ENCODE data around the gene CHRNA9. TPM values are rescaled to one million over a fixed set of nuclear protein-coding genes. Genes with fewer than 3 reads are reported as not detected.
A peak's percentile ranks its signal among the peaks of the same experiment; 100 is the strongest.

The CHRNA9 gene
- total RNA-seq, 1 donor from 2014 or later = not detected

- Histone ChIP-seq H3K27ac (ENCODE audit: low read depth, low read length) (no peak overlapping the region), H3K4me3 (ENCODE audit: low read length in 3 of 3) (peak overlapping the region in 1 of 3 donors; percentile 24), H3K36me3 (ENCODE audit: control insufficient read depth in 3 of 3, insufficient read depth in 3 of 3, low read length in 3 of 3) (no peaks in the 10 kb centered on the region)
These were observed 61.0 kb downstream of the CHRNA9 start for GRCh38 chr4:40395908-40396793.

GRCh38 chr4:40399578-40399977 is 64.4 kb downstream of the CHRNA9 start:
- Histone ChIP-seq H3K27ac (ENCODE audit: low read depth, low read length) (no peak overlapping the region), H3K36me3 (ENCODE audit: control insufficient read depth in 3 of 3, insufficient read depth in 3 of 3, low read length in 3 of 3) (no peaks in the 10 kb centered on the region), H3K27me3 (ENCODE audit: control insufficient read depth in 3 of 3, insufficient read depth in 3 of 3, low read length in 3 of 3) (no peaks in the 10 kb centered on the region), H3K9me3 (ENCODE audit: control insufficient read depth in 3 of 3, low read length in 3 of 3) (no peaks in the 10 kb centered on the region), H3K4me3 (ENCODE audit: low read length in 3 of 3) (no peak overlapping the region), H3K9ac (ENCODE audit: low read depth in 1 of 3, low read length in 3 of 3) (no peak overlapping the region), H3K4me1 (ENCODE audit: control insufficient read depth in 3 of 3, insufficient read depth in 3 of 3, low read length in 3 of 3) (peaks cover 6 to 13% (median 13%) of the 10 kb centered on the region in 3 donors)

More at GRCh38 chr4:40395908-40396793, 61.0 kb downstream of the CHRNA9 start:
- Histone ChIP-seq H3K9ac (ENCODE audit: low read depth in 1 of 3, low read length in 3 of 3) (no peak overlapping the region), H3K4me1 (ENCODE audit: control insufficient read depth in 3 of 3, insufficient read depth in 3 of 3, low read length in 3 of 3) (peaks cover 6 to 13% (median 13%) of the 10 kb centered on the region in 3 donors), H3K9me3 (ENCODE audit: control insufficient read depth in 3 of 3, low read length in 3 of 3) (no peaks in the 10 kb centered on the region), H3K27me3 (ENCODE audit: control insufficient read depth in 3 of 3, insufficient read depth in 3 of 3, low read length in 3 of 3) (no peaks in the 10 kb centered on the region)

GRCh38 chr4:40401096-40401495 is 66.0 kb downstream of the CHRNA9 start:
- H3K36me3 ChIP-seq (ENCODE audit: control insufficient read depth in 3 of 3, insufficient read depth in 3 of 3, low read length in 3 of 3) = no peaks in the 10 kb centered on the region
- no peak overlapping the region for H3K4me3 ChIP-seq (ENCODE audit: low read length in 3 of 3)
- no peaks in the 10 kb centered on the region for H3K27me3 ChIP-seq (ENCODE audit: control insufficient read depth in 3 of 3, insufficient read depth in 3 of 3, low read length in 3 of 3)
- H3K9ac ChIP-seq (ENCODE audit: low read depth in 1 of 3, low read length in 3 of 3) = no peak overlapping the region
- H3K4me1 ChIP-seq (ENCODE audit: control insufficient read depth in 3 of 3, insufficient read depth in 3 of 3, low read length in 3 of 3) = peaks cover 0 to 5% (median 4%) of the 10 kb centered on the region in 3 donors
- no peaks in the 10 kb centered on the region for H3K9me3 ChIP-seq (ENCODE audit: control insufficient read depth in 3 of 3, low read length in 3 of 3)
- H3K27ac ChIP-seq (ENCODE audit: low read depth, low read length) = no peak overlapping the region

- no peaks in the 10 kb centered on the region for H3K27me3 ChIP-seq (ENCODE audit: control insufficient read depth in 3 of 3, insufficient read depth in 3 of 3, low read length in 3 of 3)
- no peaks in the 10 kb centered on the region for H3K4me1 ChIP-seq (ENCODE audit: control insufficient read depth in 3 of 3, insufficient read depth in 3 of 3, low read length in 3 of 3)
- no peak overlapping the region for H3K4me3 ChIP-seq (ENCODE audit: low read length in 3 of 3)
These were observed 66.5 kb downstream of the CHRNA9 start for GRCh38 chr4:40401631-40402030.

GRCh38 chr4:40402556-40402955 is 67.4 kb downstream of the CHRNA9 start:
- no peaks in the 10 kb centered on the region for H3K27me3 ChIP-seq (ENCODE audit: control insufficient read depth in 3 of 3, insufficient read depth in 3 of 3, low read length in 3 of 3)
- H3K4me3 ChIP-seq (ENCODE audit: low read length in 3 of 3) = no peak overlapping the region
- no peaks in the 10 kb centered on the region for H3K9me3 ChIP-seq (ENCODE audit: control insufficient read depth in 3 of 3, low read length in 3 of 3)
- H3K27ac ChIP-seq (ENCODE audit: low read depth, low read length) = no peak overlapping the region
- H3K9ac ChIP-seq (ENCODE audit: low read depth in 1 of 3, low read length in 3 of 3) = no peak overlapping the region
- H3K36me3 ChIP-seq (ENCODE audit: control insufficient read depth in 3 of 3, insufficient read depth in 3 of 3, low read length in 3 of 3) = no peaks in the 10 kb centered on the region
- H3K4me1 ChIP-seq (ENCODE audit: control insufficient read depth in 3 of 3, insufficient read depth in 3 of 3, low read length in 3 of 3) = no peaks in the 10 kb centered on the region

More at GRCh38 chr4:40401631-40402030, 66.5 kb downstream of the CHRNA9 start:
- no peak overlapping the region for H3K27ac ChIP-seq (ENCODE audit: low read depth, low read length)
- no peaks in the 10 kb centered on the region for H3K36me3 ChIP-seq (ENCODE audit: control insufficient read depth in 3 of 3, insufficient read depth in 3 of 3, low read length in 3 of 3)
- H3K9ac ChIP-seq (ENCODE audit: low read depth in 1 of 3, low read length in 3 of 3) = no peak overlapping the region
- no peaks in the 10 kb centered on the region for H3K9me3 ChIP-seq (ENCODE audit: control insufficient read depth in 3 of 3, low read length in 3 of 3)

GRCh38 chr4:40403081-40403480 is 67.9 kb downstream of the CHRNA9 start:
- Histone ChIP-seq H3K36me3 (ENCODE audit: control insufficient read depth in 3 of 3, insufficient read depth in 3 of 3, low read length in 3 of 3) (no peaks in the 10 kb centered on the region), H3K4me3 (ENCODE audit: low read length in 3 of 3) (no peak overlapping the region), H3K9me3 (ENCODE audit: control insufficient read depth in 3 of 3, low read length in 3 of 3) (no peaks in the 10 kb centered on the region), H3K27me3 (ENCODE audit: control insufficient read depth in 3 of 3, insufficient read depth in 3 of 3, low read length in 3 of 3) (no peaks in the 10 kb centered on the region), H3K4me1 (ENCODE audit: control insufficient read depth in 3 of 3, insufficient read depth in 3 of 3, low read length in 3 of 3) (no peaks in the 10 kb centered on the region), H3K9ac (ENCODE audit: low read depth in 1 of 3, low read length in 3 of 3) (no peak overlapping the region), H3K27ac (ENCODE audit: low read depth, low read length) (no peak overlapping the region)

Small RNA genes lying within 50 kb of the gene (small RNA-seq; reads per million reads assigned to genes)
- gene RNU7-74P = not detected

Other genes starting within 250 kb of the CHRNA9 start
- gene RHOH, start 138.3 kb upstream of the CHRNA9 start, total RNA-seq = 1.0 TPM